SK-N-MC (cell line): ENCODE measurements around the gene LATS2.

Experiments
- EZH2 ChIP-seq: fragments of 200-600 bp; sonication (generic); IDR thresholded peaks from one replicate; pipeline ENCODE4 v1.6.1; 2017; ENCODE audit warnings: antibody characterized with exemption
- FOXP2 ChIP-seq: optimal IDR thresholded peaks from 2 replicates; pipeline ENCODE3; 2011; ENCODE audit warnings: mild to moderate bottlenecking, moderate library complexity; ENCODE audit not compliant: insufficient read depth; ENCODE audit errors: extremely low read length, control extremely low read depth
- POLR2AphosphoS5 ChIP-seq: IDR thresholded peaks from 2 replicates; pipeline ENCODE4 v1.6.1; 2012; ENCODE audit warnings: mild to moderate bottlenecking, low read depth, low read length, borderline replicate concordance

DNA sequence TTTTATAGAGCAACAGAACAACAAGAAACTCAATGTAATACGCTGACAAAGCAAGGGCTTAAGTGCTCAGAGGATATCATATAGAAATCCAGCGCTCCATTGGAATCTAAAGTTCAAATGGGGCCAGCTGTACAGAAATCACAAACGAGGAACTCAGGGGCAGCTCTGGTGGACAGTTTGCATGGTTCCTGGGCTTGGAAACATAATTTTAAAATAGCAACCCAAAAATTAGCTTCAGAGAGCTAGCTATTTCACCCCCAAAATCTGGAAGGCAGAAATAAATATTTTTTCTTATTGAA lies 19.2 kb upstream of the LATS2 start:
- TF ChIP-seq EZH2 (no peak), POLR2AphosphoS5 (no peak), FOXP2 (no peak)
